Measurements from ENCODE around the gene BIRC5. TPM values are rescaled to one million over a fixed set of nuclear protein-coding genes. Genes with fewer than 3 reads are reported as not detected.

The BIRC5 gene
- total RNA-seq, 1 donor from 2014 or later, result 1.1 TPM

GRCh38 chr17:78238823-78239488 is 24.9 kb downstream of the BIRC5 start:
- no peaks in the 10 kb centered on the region for H3K4me1 ChIP-seq
- no peak overlapping the region for H3K4me3 ChIP-seq
- no peaks in the 10 kb centered on the region for H3K36me3 ChIP-seq
- H3K27ac ChIP-seq, result no peak overlapping the region
- no peaks in the 10 kb centered on the region for H3K9me3 ChIP-seq
- no peak for ATAC-seq
- H3K27me3 ChIP-seq, result no peaks in the 10 kb centered on the region
- intact Hi-C loops (cut with DNase I), result no loop called here
- TF ChIP-seq CTCF (IDR thresholded peaks at IDR 0.05), result no peak
- DNase-seq, result no peak

DNA sequence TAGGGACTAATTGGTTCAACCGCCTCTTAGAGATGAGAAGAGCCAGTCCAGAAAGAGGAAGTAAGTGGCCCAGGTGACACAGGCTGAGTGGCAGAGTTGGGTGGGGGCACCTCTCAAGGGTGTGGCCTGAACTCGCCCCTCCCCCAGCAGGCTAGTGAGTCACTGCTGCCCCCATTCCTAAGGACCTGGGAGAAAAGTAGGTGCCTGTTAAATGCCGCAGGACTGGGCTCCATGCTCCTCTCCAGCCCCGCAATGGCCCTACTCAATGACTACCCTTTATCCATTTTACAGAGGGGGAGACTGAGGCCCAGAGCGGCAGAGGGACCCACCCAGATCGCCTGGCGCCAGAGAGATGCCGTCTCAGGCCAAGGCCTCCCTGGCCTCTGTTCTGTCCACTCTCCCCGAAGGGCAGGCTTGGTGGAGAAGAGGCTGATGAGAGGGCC is 25.5 kb downstream of the BIRC5 start:
- Histone ChIP-seq H3K9me3 (no peaks in the 10 kb centered on the region), H3K27ac (no peak overlapping the region), H3K36me3 (no peaks in the 10 kb centered on the region), H3K4me1 (no peaks in the 10 kb centered on the region), H3K4me3 (no peak overlapping the region), H3K27me3 (no peaks in the 10 kb centered on the region)
- no peak for DNase-seq
- no peak for ATAC-seq
- intact Hi-C loops (cut with DNase I), result no loop called here
- no peak for TF ChIP-seq CTCF (IDR thresholded peaks at IDR 0.05)

- Histone ChIP-seq H3K27me3 (no peaks in the 10 kb centered on the region), H3K27ac (no peak overlapping the region), H3K4me1 (no peaks in the 10 kb centered on the region), H3K9me3 (no peaks in the 10 kb centered on the region), H3K36me3 (no peaks in the 10 kb centered on the region), H3K4me3 (no peak overlapping the region)
- intact Hi-C loops (cut with DNase I), result no loop called here
- no peak for ATAC-seq
- no peak for DNase-seq
- no peak for TF ChIP-seq CTCF (IDR thresholded peaks at IDR 0.05)
Observed at GRCh38 chr17:78240012-78240655, 26.1 kb downstream of the BIRC5 start.

GRCh38 chr17:78240839-78241238 is 26.8 kb downstream of the BIRC5 start:
- no peaks in the 10 kb centered on the region for H3K4me1 ChIP-seq
- no peak overlapping the region for H3K4me3 ChIP-seq
- DNase-seq (no peak), ATAC-seq (no peak)
- H3K27ac ChIP-seq, result no peak overlapping the region
- no peaks in the 10 kb centered on the region for H3K36me3 ChIP-seq
- no peak for TF ChIP-seq CTCF (IDR thresholded peaks at IDR 0.05)
- H3K27me3 ChIP-seq, result no peaks in the 10 kb centered on the region
- intact Hi-C loops (cut with DNase I), result no loop called here
- no peaks in the 10 kb centered on the region for H3K9me3 ChIP-seq

- no peak for ATAC-seq
- Histone ChIP-seq H3K36me3 (no peaks in the 10 kb centered on the region), H3K4me3 (no peak overlapping the region), H3K27ac (no peak overlapping the region), H3K9me3 (no peaks in the 10 kb centered on the region), H3K27me3 (no peaks in the 10 kb centered on the region), H3K4me1 (no peaks in the 10 kb centered on the region)
- intact Hi-C loops (cut with DNase I), result no loop called here
- no peak for TF ChIP-seq CTCF (IDR thresholded peaks at IDR 0.05)
- DNase-seq, result no peak
Observed at GRCh38 chr17:78241277-78242023, 27.4 kb downstream of the BIRC5 start.

All from upper lobe of right lung (tissue), 1 donor.